ENCODE results near the gene CKMT2.

DNA sequence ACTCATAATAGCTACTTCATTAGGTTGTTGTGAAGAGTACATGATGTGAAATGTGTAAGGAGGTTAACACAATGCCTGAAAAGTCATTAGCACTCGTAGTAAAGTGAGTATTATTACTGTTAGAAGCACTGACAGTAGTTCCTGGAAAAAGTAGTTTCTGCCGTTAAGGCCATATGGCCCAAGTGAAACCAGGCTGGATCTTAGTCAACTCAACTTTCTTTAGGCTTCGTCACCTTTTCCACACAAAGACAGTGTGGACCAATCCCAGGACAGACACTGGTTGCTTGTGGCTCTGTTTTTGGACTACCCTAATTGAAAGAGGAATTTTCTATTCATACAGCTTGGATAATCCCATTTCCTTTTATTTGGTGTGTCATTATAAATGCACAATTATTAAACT lies 29.4 kb upstream of the CKMT2 start:
- TF ChIP-seq, protein P1, sequence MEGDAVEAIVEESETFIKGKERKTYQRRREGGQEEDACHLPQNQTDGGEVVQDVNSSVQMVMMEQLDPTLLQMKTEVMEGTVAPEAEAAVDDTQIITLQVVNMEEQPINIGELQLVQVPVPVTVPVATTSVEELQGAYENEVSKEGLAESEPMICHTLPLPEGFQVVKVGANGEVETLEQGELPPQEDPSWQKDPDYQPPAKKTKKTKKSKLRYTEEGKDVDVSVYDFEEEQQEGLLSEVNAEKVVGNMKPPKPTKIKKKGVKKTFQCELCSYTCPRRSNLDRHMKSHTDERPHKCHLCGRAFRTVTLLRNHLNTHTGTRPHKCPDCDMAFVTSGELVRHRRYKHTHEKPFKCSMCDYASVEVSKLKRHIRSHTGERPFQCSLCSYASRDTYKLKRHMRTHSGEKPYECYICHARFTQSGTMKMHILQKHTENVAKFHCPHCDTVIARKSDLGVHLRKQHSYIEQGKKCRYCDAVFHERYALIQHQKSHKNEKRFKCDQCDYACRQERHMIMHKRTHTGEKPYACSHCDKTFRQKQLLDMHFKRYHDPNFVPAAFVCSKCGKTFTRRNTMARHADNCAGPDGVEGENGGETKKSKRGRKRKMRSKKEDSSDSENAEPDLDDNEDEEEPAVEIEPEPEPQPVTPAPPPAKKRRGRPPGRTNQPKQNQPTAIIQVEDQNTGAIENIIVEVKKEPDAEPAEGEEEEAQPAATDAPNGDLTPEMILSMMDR (IDR thresholded peaks at IDR 0.05): no peak
- no peak for TF ChIP-seq POLR2A (IDR thresholded peaks at IDR 0.05)

All from esophagus squamous epithelium (tissue), 4 donors.